Neutrophil (primary cell): ENCODE data around the gene CAPN15.
"Not testable (repeated sequence)": the region's sequence is repeated elsewhere in the genome, so short reads cannot be mapped to it uniquely, and the experiment has no call there.

Source experiments
- H3K27ac ChIP-seq: fragments of 200-600 bp; sonication (generic); 2 replicates; pipeline ENCODE4 v1.5.1; 2016; ENCODE audit warnings: mild to moderate bottlenecking, moderate library complexity
- H3K27me3 ChIP-seq: fragments of 200-600 bp; sonication (generic); 2 replicates; pipeline ENCODE4 v1.6.0; 2016; ENCODE audit warnings: mild to moderate bottlenecking
- H3K36me3 ChIP-seq: fragments of 200-600 bp; sonication (generic); 2 replicates; pipeline ENCODE4 v1.5.1; 2017
- H3K4me1 ChIP-seq, 2 experiments: fragments of 200-600 bp in 1 of 2; sonication (generic) in 1 of 2; 1 replicate in 1 of 2; 2 replicates in 1 of 2; pipeline versions ENCODE4 v1.5.1 to v1.6.1; 2013 to 2016; ENCODE audit warnings: low read depth in 1 of 2, low read length in 1 of 2, mild to moderate bottlenecking in 1 of 2, moderate library complexity in 1 of 2; ENCODE audit not compliant: control insufficient read depth in 1 of 2, insufficient read depth in 1 of 2
- H3K4me3 ChIP-seq, 2 experiments: fragments of 200-600 bp in 1 of 2; sonication (generic) in 1 of 2; 1 replicate in 1 of 2; 2 replicates in 1 of 2; pipeline ENCODE4 v1.5.1; 2013 to 2016; ENCODE audit warnings: low read depth in 1 of 2, low read length in 1 of 2, mild to moderate bottlenecking in 1 of 2, moderate library complexity in 1 of 2
- H3K9me3 ChIP-seq: fragments of 200-600 bp; sonication (generic); 2 replicates; pipeline ENCODE4 v1.5.1; 2016
- TF ChIP-seq, protein P1 (sequence below): fragments of 200-600 bp; sonication (generic); IDR thresholded peaks from 2 replicates; pipeline ENCODE4 v1.5.1; 2016; ENCODE audit warnings: antibody characterized with exemption

Gene CAPN15

DNA sequence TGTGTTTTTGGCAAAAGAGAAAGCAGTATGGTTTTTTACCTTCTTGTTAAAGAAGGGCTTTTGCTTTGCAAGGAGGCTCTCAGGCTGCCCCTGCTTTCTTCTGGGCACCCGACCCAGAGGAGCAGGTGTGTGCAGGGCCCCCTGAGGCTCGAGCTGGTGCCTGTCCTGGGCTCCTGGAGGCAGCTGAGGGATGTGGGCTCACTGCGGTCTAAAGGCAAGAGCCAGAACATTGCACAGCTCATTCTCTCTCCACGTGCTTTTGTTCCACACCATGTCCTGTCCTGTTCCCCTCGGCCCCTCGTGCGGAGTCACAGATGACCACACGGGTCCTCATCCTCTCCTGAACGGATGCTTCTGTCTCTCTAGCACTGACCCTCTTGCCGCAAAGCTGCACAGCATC, 36.7 kb upstream of the CAPN15 start:
- TF ChIP-seq, protein P1, sequence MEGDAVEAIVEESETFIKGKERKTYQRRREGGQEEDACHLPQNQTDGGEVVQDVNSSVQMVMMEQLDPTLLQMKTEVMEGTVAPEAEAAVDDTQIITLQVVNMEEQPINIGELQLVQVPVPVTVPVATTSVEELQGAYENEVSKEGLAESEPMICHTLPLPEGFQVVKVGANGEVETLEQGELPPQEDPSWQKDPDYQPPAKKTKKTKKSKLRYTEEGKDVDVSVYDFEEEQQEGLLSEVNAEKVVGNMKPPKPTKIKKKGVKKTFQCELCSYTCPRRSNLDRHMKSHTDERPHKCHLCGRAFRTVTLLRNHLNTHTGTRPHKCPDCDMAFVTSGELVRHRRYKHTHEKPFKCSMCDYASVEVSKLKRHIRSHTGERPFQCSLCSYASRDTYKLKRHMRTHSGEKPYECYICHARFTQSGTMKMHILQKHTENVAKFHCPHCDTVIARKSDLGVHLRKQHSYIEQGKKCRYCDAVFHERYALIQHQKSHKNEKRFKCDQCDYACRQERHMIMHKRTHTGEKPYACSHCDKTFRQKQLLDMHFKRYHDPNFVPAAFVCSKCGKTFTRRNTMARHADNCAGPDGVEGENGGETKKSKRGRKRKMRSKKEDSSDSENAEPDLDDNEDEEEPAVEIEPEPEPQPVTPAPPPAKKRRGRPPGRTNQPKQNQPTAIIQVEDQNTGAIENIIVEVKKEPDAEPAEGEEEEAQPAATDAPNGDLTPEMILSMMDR = no peak
- Histone ChIP-seq H3K4me1 (no peaks in the 10 kb centered on the region), H3K36me3 (peaks cover 3% of the 10 kb centered on the region), H3K27ac (no peak overlapping the region), H3K27me3 (no peaks in the 10 kb centered on the region), H3K4me3 (no peak overlapping the region), H3K9me3 (no peaks in the 10 kb centered on the region)

- Histone ChIP-seq H3K27me3 (no peaks in the 10 kb centered on the region), H3K4me3 (no peak overlapping the region), H3K4me1 (no peaks in the 10 kb centered on the region), H3K27ac (no peak overlapping the region), H3K9me3 (no peaks in the 10 kb centered on the region), H3K36me3 (peaks cover 3% of the 10 kb centered on the region)
- TF ChIP-seq, protein P1 = no peak
Observed at GRCh38 chr16:491220-491919, 36.1 kb upstream of the CAPN15 start.

DNA sequence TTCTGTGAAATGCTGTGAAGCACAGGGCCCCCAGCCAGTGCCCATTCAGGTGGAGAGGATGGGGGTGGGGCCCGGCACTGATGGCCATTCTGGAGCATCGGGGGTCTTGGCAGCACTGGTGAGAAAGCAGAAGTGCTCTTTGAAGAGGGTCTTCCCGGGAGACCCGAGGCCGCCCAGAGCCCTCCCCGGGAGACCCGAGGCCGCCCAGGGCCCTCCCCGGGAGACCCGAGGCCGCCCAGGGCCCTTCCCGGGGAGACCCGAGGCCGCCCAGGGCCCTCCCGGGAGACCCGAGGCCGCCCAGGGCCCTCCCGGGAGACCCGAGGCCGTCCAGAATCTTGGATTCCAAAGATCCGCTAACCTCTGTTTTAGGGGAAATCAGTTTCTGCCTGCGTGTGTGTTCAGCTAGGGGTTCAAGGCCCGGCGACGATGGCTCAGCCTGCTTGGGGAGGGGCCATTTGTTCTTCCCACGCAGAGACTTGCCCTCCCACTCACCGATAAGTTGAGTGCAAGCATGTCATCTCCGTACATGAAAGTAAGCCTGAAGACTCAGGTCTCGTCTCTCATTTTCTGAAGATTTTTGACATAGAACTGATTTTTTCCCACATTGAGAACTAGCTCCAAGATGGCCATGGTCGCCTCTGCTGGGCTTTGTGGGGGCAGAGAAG, 35.2 kb upstream of the CAPN15 start:
- TF ChIP-seq, protein P1 = no peak
- no peak overlapping the region for H3K27ac ChIP-seq
- H3K36me3 ChIP-seq = peaks cover 3% of the 10 kb centered on the region
- no peak overlapping the region for H3K4me3 ChIP-seq
- H3K27me3 ChIP-seq = no peaks in the 10 kb centered on the region
- H3K4me1 ChIP-seq = no peaks in the 10 kb centered on the region
- no peaks in the 10 kb centered on the region for H3K9me3 ChIP-seq

- not testable (repeated sequence) for H3K36me3 ChIP-seq, H3K9me3 ChIP-seq, H3K4me1 ChIP-seq, H3K27me3 ChIP-seq, H3K27ac ChIP-seq, H3K4me3 ChIP-seq
Observed at GRCh38 chr16:494676-495075, 32.8 kb upstream of the CAPN15 start.

GRCh38 chr16:495127-495748, 32.3 kb upstream of the CAPN15 start:
- H3K27me3 ChIP-seq = no peaks in the 10 kb centered on the region
- H3K27ac ChIP-seq = no peak overlapping the region
- TF ChIP-seq, protein P1 = no peak
- H3K4me1 ChIP-seq = no peaks in the 10 kb centered on the region
- peaks cover 3% of the 10 kb centered on the region for H3K36me3 ChIP-seq
- H3K9me3 ChIP-seq = no peaks in the 10 kb centered on the region
- no peak overlapping the region for H3K4me3 ChIP-seq
